Uterus (tissue), 4 donors: Measurements from ENCODE around the gene PLA2G3. TPM values are rescaled to one million over a fixed set of nuclear protein-coding genes. Genes with fewer than 3 reads are reported as not detected.
A peak's percentile ranks its signal among the peaks of the same experiment; 100 is the strongest.
"Not testable (repeated sequence)": the region's sequence is repeated elsewhere in the genome, so short reads cannot be mapped to it uniquely, and the experiment has no call there.

Source experiments
- DNase-seq, 2 donors: peaks; one replicate each; pipeline ENCODE4 v3.0.0-alpha.2; 2019 to 2020
- H3K27ac ChIP-seq, 2 donors: fragments of 200-600 bp; sonication (generic); 1 replicate in 1 of 2; 2 replicates in 1 of 2; pipeline ENCODE4 v1.5.1; 2016 to 2018
- H3K27me3 ChIP-seq, 2 donors: fragments of 200-600 bp; sonication (generic); one replicate each; pipeline ENCODE4 v1.5.1; 2018 to 2019; ENCODE audit warnings: control low read depth in 1 of 2
- H3K36me3 ChIP-seq, 2 donors: fragments of 200-600 bp; sonication (generic); one replicate each; pipeline ENCODE4 v1.5.1; 2019; ENCODE audit warnings: control low read depth in 1 of 2
- H3K4me1 ChIP-seq, 2 donors: fragments of 200-600 bp; sonication (generic); one replicate each; pipeline ENCODE4 v1.5.1; 2018 to 2019; ENCODE audit warnings: control low read depth in 1 of 2
- H3K4me3 ChIP-seq, 2 donors: fragments of 200-600 bp; sonication (generic); 1 replicate in 1 of 2; 2 replicates in 1 of 2; pipeline ENCODE4 v1.5.1; 2018 to 2019; ENCODE audit warnings: mild to moderate bottlenecking in 1 of 2
- H3K9me3 ChIP-seq, 2 donors: fragments of 200-600 bp; sonication (generic); one replicate each; pipeline ENCODE4 v1.5.1; 2019; ENCODE audit warnings: control low read depth in 1 of 2
- POLR2A ChIP-seq, 2 donors: fragments of 450-650 bp; IDR thresholded peaks; one replicate each; pipeline ENCODE4 v1.6.1; 2016; ENCODE audit warnings: antibody characterized with exemption in 2 of 2, mild to moderate bottlenecking in 1 of 2, moderate library complexity in 1 of 2
- intact Hi-C: fragments of 100-400 bp; cut with DNase I; formaldehyde crosslinking; loops from one replicate; pipeline ENCODE4 v1.15.1; 2023; ENCODE audit warnings: low total_unique reads
- total RNA-seq, 4 donors: library from RNA; depleted of rRNA in 3 of 4; stranded (reverse); fragments of >200 nt in 3 of 4; gene quantifications; one replicate each; pipeline versions ENCODE4 v1.1.0 to v1.2.4, GENCODE V29; 2014 to 2023
- TF ChIP-seq, protein P1 (sequence below), 4 experiments: fragments of 200-600 bp in 2 of 4; fragments of 450-650 bp in 2 of 4; sonication (generic) in 2 of 4; IDR thresholded peaks; one replicate each; pipeline ENCODE4 v1.5.1; 2016 to 2019; ENCODE audit warnings: antibody characterized with exemption in 4 of 4, mild to moderate bottlenecking in 2 of 4, moderate library complexity in 1 of 4
- donor health status: DM: yes; HTN: yes; CAD: no.

The PLA2G3 gene
- total RNA-seq, 4 donors from 2014 or later = not detected

GRCh38 chr22:31099386-31099785 lies 40.9 kb downstream of the PLA2G3 start:
- Histone ChIP-seq H3K36me3 (no peaks in the 10 kb centered on the region), H3K4me1 (peaks cover 4 to 10% of the 10 kb centered on the region in 2 donors), H3K4me3 (no peak overlapping the region), H3K27ac (peak overlapping the region; percentile 96 to 100), H3K27me3 (no peaks in the 10 kb centered on the region), H3K9me3 (no peaks in the 10 kb centered on the region)
- TF ChIP-seq, protein P1, sequence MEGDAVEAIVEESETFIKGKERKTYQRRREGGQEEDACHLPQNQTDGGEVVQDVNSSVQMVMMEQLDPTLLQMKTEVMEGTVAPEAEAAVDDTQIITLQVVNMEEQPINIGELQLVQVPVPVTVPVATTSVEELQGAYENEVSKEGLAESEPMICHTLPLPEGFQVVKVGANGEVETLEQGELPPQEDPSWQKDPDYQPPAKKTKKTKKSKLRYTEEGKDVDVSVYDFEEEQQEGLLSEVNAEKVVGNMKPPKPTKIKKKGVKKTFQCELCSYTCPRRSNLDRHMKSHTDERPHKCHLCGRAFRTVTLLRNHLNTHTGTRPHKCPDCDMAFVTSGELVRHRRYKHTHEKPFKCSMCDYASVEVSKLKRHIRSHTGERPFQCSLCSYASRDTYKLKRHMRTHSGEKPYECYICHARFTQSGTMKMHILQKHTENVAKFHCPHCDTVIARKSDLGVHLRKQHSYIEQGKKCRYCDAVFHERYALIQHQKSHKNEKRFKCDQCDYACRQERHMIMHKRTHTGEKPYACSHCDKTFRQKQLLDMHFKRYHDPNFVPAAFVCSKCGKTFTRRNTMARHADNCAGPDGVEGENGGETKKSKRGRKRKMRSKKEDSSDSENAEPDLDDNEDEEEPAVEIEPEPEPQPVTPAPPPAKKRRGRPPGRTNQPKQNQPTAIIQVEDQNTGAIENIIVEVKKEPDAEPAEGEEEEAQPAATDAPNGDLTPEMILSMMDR (IDR thresholded peaks at IDR 0.05) = no peak
- no peak for TF ChIP-seq POLR2A (IDR thresholded peaks at IDR 0.05)
- DNase-seq = no peak
- intact Hi-C loops = no loop called here

DNA sequence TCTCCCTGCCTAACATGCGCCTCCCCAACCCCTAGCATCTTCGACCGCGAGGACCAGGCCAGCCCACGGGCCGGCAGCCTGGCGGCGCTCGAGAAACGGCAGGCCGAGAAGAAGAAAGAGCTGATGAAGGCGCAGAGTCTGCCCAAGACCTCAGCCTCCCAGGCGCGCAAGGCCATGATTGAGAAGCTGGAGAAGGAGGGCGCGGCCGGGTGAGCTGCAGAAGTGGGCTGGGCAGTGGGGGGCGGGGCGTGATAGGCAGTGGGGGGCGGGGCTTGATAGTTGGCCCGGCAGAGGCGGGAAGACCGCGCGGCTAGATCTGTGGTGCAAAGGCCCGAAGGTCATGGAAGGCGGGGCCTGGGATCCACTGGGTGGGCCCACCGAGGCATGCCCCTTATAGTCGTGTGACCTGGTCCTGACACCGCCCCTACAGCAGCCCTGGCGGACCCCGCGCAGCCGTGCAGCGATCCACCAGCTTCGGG lies 41.6 kb downstream of the PLA2G3 start:
- Histone ChIP-seq H3K27ac (peak overlapping the region; percentile 96 to 100), H3K27me3 (no peaks in the 10 kb centered on the region), H3K4me1 (peaks cover 4 to 10% of the 10 kb centered on the region in 2 donors), H3K9me3 (no peaks in the 10 kb centered on the region), H3K36me3 (no peaks in the 10 kb centered on the region), H3K4me3 (no peak overlapping the region)
- intact Hi-C loops = no loop called here
- peak in 1 of 2 donors; percentile 27 for TF ChIP-seq POLR2A (IDR thresholded peaks at IDR 0.05)
- TF ChIP-seq, protein P1 (IDR thresholded peaks at IDR 0.05) = peak in 1 of 4 experiments; percentile 8
- peak; percentile 72 to 85 for DNase-seq

DNA sequence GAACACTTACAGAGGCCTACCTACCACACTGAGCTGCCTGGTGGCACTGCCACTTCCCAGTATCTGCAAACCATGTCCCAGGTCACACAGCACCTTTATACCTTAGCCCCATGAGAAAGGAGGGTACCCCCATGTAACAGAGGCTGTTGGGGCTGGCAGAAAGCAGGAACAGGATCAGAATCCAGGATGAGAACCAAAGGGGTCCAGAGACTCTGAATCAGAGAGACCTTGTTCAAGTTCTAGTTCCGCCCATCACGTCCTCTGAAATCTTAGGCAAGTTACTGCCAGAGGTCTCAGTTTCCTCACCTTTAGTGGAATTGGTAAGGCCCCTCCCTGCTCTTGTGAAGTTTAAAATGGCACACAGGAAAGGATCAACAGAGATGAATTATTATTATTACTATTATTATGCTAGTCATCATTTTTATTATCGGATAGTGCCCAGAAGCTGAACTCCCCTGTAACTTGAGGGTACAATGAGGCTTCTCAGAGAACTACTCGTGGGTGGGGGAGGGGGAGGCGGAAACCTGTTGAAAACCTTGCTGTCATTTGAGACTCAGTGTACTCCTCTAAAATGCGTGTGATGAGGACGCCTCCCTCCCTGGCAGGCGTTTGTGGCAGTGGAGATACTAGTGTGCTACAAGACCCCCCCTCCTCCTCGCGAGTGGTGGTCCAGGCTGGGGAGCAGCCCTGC lies 42.2 kb downstream of the PLA2G3 start:
- Histone ChIP-seq H3K36me3 (no peaks in the 10 kb centered on the region), H3K27ac (peak overlapping the region; percentile 96 to 100), H3K27me3 (no peaks in the 10 kb centered on the region), H3K4me3 (no peak overlapping the region), H3K4me1 (peaks cover 4 to 10% of the 10 kb centered on the region in 2 donors), H3K9me3 (no peaks in the 10 kb centered on the region)
- no peak for TF ChIP-seq POLR2A (IDR thresholded peaks at IDR 0.05)
- TF ChIP-seq, protein P1 (IDR thresholded peaks at IDR 0.05) = no peak
- intact Hi-C loops = no loop called here
- DNase-seq = peak in 1 of 2 donors; percentile 70

DNA sequence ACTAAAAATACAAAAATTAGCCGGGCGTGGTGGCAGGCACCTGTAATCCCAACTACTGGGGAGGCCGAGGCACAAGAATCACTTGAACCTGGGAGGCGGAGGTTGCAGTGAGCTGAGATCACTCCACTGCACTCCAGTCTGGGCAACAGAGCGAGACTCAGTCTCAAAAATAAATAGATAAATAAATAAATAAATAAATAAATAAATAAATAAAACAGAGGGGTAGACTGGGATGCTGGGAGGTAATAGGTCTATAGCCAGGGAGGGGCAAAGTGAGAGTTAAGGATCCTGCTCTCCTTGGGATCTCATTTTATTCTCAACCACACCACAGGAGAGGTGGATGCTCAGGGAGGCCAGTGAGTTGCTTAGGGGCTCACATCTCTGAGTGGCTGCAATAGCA lies 42.8 kb downstream of the PLA2G3 start:
- DNase-seq, H3K27me3 ChIP-seq, intact Hi-C loops, H3K4me3 ChIP-seq, H3K36me3 ChIP-seq, H3K9me3 ChIP-seq: not testable (repeated sequence)
- Histone ChIP-seq H3K4me1 (peaks cover 8 to 13% of the 10 kb centered on the region in 2 donors), H3K27ac (peak overlapping the region; percentile 96 to 100)

- no peak for TF ChIP-seq POLR2A (IDR thresholded peaks at IDR 0.05)
- TF ChIP-seq, protein P1 (IDR thresholded peaks at IDR 0.05) = no peak
- Histone ChIP-seq H3K4me3 (no peak overlapping the region), H3K9me3 (no peaks in the 10 kb centered on the region)
Observed at GRCh38 chr22:31096657-31097279, 43.5 kb downstream of the PLA2G3 start.

More at GRCh38 chr22:31096657-31097279, 43.5 kb downstream of the PLA2G3 start:
- peaks cover 8 to 17% of the 10 kb centered on the region in 2 donors for H3K4me1 ChIP-seq
- H3K36me3 ChIP-seq = no peaks in the 10 kb centered on the region
- peak overlapping the region; percentile 96 to 100 for H3K27ac ChIP-seq
- H3K27me3 ChIP-seq = no peaks in the 10 kb centered on the region
- DNase-seq = peak in 1 of 2 donors; percentile 21
- intact Hi-C loops = no loop called here
